ENCODE measurements around the gene RNF31.

RNF31 gene

DNA sequence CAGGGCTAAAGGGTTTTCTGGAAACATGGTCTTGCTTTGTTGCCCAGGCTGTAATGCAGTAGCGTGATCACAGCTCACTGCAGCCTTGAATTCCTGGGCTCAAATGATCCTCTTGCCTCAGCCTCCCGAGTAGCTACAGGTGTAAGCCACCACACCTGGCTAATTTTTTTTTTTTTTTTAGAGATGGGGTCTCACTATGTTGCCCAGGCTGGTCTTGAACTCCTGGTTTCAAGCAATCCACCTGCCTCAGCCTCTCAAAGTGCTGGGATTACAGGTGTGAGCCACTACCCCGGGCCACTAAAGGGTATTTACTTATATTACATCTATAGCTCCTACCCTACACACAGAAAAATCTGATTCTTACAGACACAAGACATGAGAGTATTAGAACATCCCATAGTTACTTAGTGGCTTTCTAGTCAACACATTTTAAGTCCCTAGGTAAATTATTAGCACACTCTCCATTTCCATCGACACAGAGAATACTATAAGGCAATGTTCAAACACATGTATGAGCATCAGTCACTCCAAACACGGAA lies 38.9 kb upstream of the RNF31 start:
- H3K27me3 ChIP-seq (ENCODE audit: control insufficient read depth, insufficient read depth, low read length), result no peaks in the 10 kb centered on the region
- peaks cover 8% of the 10 kb centered on the region for H3K4me1 ChIP-seq (ENCODE audit: control insufficient read depth, insufficient read depth, low read length)
- no peak overlapping the region for H3K9ac ChIP-seq (ENCODE audit: low read depth, low read length)
- no peaks in the 10 kb centered on the region for H3K36me3 ChIP-seq (ENCODE audit: insufficient read depth, low read length)
- H3K4me3 ChIP-seq (ENCODE audit: low read length), result no peak overlapping the region
- no peak overlapping the region for H3K4me2 ChIP-seq (ENCODE audit: low read length)
- H3K9me3 ChIP-seq (replicated peaks; ENCODE audit: low read length), result no peaks in the 10 kb centered on the region

DNA sequence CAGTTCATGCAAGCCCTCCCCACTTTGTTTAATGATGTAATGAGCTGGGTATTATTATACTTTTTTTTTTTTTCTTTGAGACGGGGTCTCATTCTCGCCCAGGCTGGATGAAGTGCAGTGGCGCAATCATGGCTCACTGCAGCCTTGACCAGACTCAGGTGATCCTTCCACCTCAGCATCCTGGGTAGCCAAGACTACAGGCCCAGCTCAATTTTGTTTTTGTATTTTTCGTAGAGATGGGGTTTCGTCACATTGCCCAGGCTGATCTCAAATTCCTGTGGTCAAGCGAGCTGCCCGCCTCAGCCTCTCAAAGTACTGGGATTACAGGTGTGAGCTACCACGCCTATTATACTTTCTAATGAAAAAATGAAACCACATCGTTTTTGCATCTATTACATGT lies 37.2 kb upstream of the RNF31 start:
- Histone ChIP-seq H3K36me3 (ENCODE audit: insufficient read depth, low read length) (no peaks in the 10 kb centered on the region), H3K4me1 (ENCODE audit: control insufficient read depth, insufficient read depth, low read length) (peaks cover 11% of the 10 kb centered on the region), H3K4me3 (ENCODE audit: low read length) (no peak overlapping the region), H3K9me3 (replicated peaks; ENCODE audit: low read length) (no peaks in the 10 kb centered on the region), H3K27me3 (ENCODE audit: control insufficient read depth, insufficient read depth, low read length) (no peaks in the 10 kb centered on the region), H3K9ac (ENCODE audit: low read depth, low read length) (no peak overlapping the region), H3K4me2 (ENCODE audit: low read length) (no peak overlapping the region)

DNA sequence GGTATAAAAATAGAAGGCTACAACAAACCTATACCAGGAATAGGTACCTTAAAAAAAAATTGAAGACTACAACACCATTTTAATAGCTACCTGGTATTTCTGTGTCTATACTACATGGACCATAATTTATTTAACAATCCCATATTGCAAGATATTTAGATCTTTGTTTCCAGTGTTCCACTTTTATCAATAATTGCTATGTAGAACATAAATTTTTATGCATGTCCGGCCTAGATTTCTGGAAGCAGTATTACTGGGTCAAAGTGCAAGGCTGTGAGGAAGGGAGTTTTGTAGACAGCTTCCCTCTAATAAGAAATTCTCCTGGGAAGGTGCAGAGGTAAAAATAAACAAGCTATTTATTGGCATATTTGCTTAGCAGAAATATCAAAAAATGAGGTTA lies 36.8 kb upstream of the RNF31 start:
- Histone ChIP-seq H3K9ac (ENCODE audit: low read depth, low read length) (no peak overlapping the region), H3K9me3 (replicated peaks; ENCODE audit: low read length) (no peaks in the 10 kb centered on the region), H3K36me3 (ENCODE audit: insufficient read depth, low read length) (no peaks in the 10 kb centered on the region), H3K4me2 (ENCODE audit: low read length) (no peak overlapping the region), H3K4me1 (ENCODE audit: control insufficient read depth, insufficient read depth, low read length) (peaks cover 13% of the 10 kb centered on the region), H3K27me3 (ENCODE audit: control insufficient read depth, insufficient read depth, low read length) (no peaks in the 10 kb centered on the region), H3K4me3 (ENCODE audit: low read length) (no peak overlapping the region)

DNA sequence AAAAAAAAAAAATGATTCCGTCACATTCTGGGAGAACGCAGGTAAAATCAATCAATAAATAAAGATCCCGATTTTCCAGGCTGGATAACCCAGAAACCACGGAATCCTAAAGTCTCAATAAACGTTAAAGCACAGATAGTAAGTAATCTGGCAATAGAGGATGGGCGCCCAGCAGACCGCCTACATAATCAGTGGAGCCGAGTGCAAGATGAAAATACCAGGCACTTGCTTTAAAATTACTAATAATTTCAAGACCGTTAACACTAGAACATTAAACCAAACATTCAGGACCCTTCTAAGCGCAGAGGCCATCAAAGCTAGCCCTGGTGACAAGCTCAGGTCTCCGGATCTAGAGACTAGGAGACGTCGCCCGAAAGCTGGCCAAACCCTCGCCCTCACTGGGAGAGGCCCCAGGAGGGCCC lies 33.9 kb upstream of the RNF31 start:
- Histone ChIP-seq H3K36me3 (ENCODE audit: insufficient read depth, low read length) (no peaks in the 10 kb centered on the region), H3K4me3 (ENCODE audit: low read length) (peak overlapping the region; percentile 76), H3K4me1 (ENCODE audit: control insufficient read depth, insufficient read depth, low read length) (peaks cover 13% of the 10 kb centered on the region), H3K4me2 (ENCODE audit: low read length) (peak overlapping the region; percentile 93), H3K9me3 (replicated peaks; ENCODE audit: low read length) (no peaks in the 10 kb centered on the region), H3K27me3 (ENCODE audit: control insufficient read depth, insufficient read depth, low read length) (no peaks in the 10 kb centered on the region), H3K9ac (ENCODE audit: low read depth, low read length) (peak overlapping the region; percentile 91)

DNA sequence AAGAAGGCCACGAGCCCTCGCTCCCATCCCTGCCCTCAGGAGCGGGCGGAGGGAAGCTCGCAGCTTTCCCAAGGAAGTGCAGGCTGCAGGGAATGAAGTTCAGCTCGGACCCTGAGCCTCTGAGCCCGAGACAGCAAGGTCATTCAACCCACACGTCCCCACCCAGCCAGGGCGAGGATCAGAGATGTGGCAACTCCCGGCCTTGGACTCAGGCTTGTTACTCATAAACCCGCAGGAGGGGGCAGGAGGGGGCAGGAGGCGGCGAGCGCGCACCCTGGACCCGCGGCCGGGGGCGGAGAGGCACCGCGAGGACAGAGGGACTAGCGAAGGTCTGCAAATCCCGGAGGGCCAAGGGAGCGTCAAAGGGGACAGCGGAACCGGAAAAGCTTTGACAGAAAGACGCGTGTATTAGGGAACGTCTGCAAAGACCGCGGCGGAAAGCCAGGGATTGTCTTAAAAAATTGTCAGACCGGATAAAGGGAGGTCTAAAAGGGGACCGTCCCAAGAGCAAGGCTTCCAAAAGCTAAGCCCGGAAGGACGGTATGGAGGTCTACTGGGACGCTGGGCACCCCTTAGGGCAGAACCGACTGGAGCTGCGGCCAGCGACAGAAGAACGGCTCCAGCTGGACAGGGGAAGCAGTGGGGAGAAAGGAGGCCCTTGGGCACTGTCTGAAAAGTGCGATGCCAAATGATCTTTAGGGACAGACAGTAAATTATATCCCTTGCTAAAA lies 33.3 kb upstream of the RNF31 start:
- Histone ChIP-seq H3K36me3 (ENCODE audit: insufficient read depth, low read length) (peaks cover 5% of the 10 kb centered on the region), H3K4me2 (ENCODE audit: low read length) (peak overlapping the region; percentile 93), H3K9ac (ENCODE audit: low read depth, low read length) (peak overlapping the region; percentile 91), H3K4me3 (ENCODE audit: low read length) (peak overlapping the region; percentile 76), H3K4me1 (ENCODE audit: control insufficient read depth, insufficient read depth, low read length) (peaks cover 11% of the 10 kb centered on the region), H3K27me3 (ENCODE audit: control insufficient read depth, insufficient read depth, low read length) (no peaks in the 10 kb centered on the region), H3K9me3 (replicated peaks; ENCODE audit: low read length) (no peaks in the 10 kb centered on the region)

DNA sequence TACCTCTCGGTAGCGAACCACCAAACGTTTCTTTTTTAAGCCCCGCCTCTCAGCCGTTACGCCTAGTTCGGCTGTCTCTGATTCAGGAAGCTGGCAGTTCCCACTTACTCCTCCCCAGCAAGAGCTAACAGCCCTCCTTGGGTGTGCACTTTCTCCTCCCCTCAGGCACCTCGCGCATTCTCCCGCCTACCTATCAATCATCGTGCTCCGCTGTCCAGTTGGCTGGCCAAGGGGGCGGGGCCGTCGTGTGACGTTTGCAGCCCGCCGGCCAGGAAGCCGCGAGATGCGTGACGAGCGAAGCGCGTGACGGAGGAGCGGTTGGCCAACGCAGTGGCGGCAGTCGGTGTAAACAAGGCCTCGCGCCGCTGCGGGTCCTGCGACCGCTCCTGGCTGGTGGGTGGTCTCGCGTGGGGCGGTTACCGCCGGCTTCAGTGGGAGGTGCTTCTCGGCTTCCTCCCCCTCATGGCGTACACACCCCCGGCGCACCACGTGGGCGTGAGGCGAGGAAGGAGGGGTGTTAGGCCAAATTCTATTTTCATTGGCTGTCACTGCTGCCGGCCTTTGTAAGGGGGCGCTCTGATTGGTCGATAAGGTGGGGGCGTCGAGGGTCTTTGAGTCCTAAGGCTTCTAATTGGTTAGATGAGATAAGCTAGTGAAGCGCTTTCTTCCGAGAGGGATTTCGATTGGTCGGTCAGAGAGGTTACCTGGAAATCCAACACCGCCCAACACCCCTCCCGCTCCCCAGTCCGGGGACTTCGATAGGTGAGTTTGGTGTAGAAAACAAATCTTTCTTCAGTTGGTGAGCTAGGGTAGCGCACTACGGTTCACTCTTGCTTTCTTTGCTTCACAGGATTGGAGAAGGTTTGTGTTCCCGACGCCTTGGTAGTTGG lies 32.5 kb upstream of the RNF31 start, which contains the start of the genes DCAF11 and NRL:
TSS of gene DCAF11 (plus strand) at position 246 of the 890 bp plus-strand sequence. CDS start 818 bp downstream, outside the sequence.
TSS of gene NRL (minus strand) at position 418 of the 890 bp plus-strand sequence. CDS start 32,101 bp downstream, outside the sequence.
- Histone ChIP-seq H3K36me3 (ENCODE audit: insufficient read depth, low read length) (peaks cover 14% of the 10 kb centered on the region), H3K4me1 (ENCODE audit: control insufficient read depth, insufficient read depth, low read length) (peaks cover 11% of the 10 kb centered on the region), H3K27me3 (ENCODE audit: control insufficient read depth, insufficient read depth, low read length) (no peaks in the 10 kb centered on the region), H3K9ac (ENCODE audit: low read depth, low read length) (peak within 1 kb of the TSS; percentile 91), H3K4me2 (ENCODE audit: low read length) (peak within 1 kb of the TSS; percentile 93), H3K9me3 (replicated peaks; ENCODE audit: low read length) (no peaks in the 10 kb centered on the region), H3K4me3 (ENCODE audit: low read length) (peak within 1 kb of the TSS; percentile 76)

DNA sequence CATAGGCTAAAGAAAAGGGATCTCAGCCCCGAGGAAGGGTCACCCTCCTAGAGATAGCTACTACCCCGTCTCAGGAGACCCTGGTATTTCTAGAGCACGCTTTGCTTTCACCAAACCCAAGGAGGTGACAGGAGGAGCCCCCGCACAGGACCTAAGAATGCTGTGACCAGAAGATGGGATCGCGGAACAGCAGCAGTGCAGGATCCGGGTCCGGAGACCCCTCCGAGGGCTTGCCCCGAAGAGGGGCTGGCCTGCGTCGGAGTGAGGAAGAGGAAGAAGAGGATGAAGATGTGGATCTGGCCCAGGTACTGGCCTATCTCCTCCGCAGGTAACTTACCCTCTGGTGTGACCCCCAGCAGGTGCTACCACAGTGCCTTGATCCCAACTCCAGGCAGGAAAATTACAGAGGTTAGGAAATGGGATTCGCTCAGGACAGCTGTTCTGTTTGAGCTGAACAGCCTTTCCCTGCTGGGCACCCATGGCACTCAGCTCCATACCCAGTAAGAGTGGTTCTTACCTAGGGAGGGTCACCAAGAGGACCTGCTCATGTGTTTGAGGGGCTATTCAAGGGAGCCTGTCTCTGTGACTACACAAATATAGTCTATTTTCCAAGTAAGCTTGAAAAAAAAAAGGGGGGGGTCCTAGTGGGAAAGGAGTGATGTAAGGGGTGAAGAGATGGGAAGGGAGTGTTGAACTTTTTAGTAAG lies 31.7 kb upstream of the RNF31 start:
- Histone ChIP-seq H3K27me3 (ENCODE audit: control insufficient read depth, insufficient read depth, low read length) (no peaks in the 10 kb centered on the region), H3K9ac (ENCODE audit: low read depth, low read length) (peak overlapping the region; percentile 91), H3K36me3 (ENCODE audit: insufficient read depth, low read length) (peaks cover 17% of the 10 kb centered on the region), H3K4me1 (ENCODE audit: control insufficient read depth, insufficient read depth, low read length) (peaks cover 11% of the 10 kb centered on the region), H3K9me3 (replicated peaks; ENCODE audit: low read length) (no peaks in the 10 kb centered on the region), H3K4me3 (ENCODE audit: low read length) (peak overlapping the region; percentile 76), H3K4me2 (ENCODE audit: low read length) (peak overlapping the region; percentile 90)

DNA sequence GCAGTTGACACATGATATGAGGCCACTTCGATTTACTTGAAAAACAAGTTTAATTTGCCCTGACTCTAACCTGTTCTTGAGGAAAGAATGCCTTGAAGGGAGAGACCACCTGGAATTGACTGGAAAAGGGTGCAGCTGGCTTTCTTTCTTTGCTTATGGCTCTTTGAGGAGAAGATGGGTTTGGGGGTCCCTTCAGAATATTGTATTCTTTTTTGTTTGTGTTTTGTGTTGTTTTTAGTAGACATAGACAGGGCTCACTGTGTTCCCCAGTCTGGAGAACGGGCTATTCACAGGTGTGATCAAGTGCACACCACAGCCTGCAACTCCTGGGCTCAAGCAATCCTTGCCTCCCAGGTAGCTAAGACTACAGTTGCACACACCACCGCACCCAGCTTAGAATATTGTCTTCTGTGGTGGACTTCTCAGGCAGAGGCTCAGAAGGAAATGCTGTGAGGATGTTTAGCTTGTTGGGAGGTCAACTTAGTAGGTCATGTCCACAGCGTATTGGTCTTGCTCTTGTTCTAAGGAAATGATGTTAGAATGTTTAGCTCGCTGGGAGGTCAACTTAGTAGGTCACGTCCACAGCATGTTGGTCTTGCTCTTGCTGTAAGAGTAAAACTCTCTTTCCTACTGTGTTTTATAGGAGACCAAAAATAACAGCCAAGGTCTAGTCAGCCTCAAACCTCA lies 31.0 kb upstream of the RNF31 start:
- Histone ChIP-seq H3K4me3 (ENCODE audit: low read length) (peak overlapping the region; percentile 76), H3K36me3 (ENCODE audit: insufficient read depth, low read length) (peaks cover 24% of the 10 kb centered on the region)

DNA sequence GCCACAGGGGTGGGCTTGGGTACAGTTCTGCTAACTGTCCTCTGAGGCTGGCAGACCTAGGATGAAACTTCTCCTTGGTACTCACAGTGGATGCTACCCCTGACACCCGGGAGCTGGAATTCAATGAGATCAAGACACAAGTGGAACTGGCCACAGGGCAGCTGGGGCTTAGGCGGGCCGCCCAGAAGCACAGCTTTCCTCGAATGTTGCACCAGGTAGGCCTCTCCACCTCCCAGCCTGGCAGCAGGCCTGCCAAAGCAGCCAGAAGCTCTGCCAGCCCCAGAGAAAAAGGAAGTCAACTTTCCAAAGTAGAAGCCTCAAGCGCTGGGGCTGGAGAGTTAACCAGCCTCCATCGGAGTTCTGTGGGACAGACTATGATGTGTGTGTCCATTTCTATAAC lies 30.1 kb upstream of the RNF31 start:
- no peaks in the 10 kb centered on the region for H3K9me3 ChIP-seq (replicated peaks; ENCODE audit: low read length)
- H3K9ac ChIP-seq (ENCODE audit: low read depth, low read length), result no peak overlapping the region
- no peak overlapping the region for H3K4me2 ChIP-seq (ENCODE audit: low read length)
- H3K4me1 ChIP-seq (ENCODE audit: control insufficient read depth, insufficient read depth, low read length), result peaks cover 11% of the 10 kb centered on the region
- H3K36me3 ChIP-seq (ENCODE audit: insufficient read depth, low read length), result peaks cover 31% of the 10 kb centered on the region
- H3K4me3 ChIP-seq (ENCODE audit: low read length), result no peak overlapping the region
- H3K27me3 ChIP-seq (ENCODE audit: control insufficient read depth, insufficient read depth, low read length), result no peaks in the 10 kb centered on the region

More for the DNA sequence above, 31.0 kb upstream of the RNF31 start:
- H3K4me1 ChIP-seq (ENCODE audit: control insufficient read depth, insufficient read depth, low read length), result peaks cover 11% of the 10 kb centered on the region
- no peaks in the 10 kb centered on the region for H3K27me3 ChIP-seq (ENCODE audit: control insufficient read depth, insufficient read depth, low read length)
- no peaks in the 10 kb centered on the region for H3K9me3 ChIP-seq (replicated peaks; ENCODE audit: low read length)
- peak overlapping the region; percentile 90 for H3K4me2 ChIP-seq (ENCODE audit: low read length)
- no peak overlapping the region for H3K9ac ChIP-seq (ENCODE audit: low read depth, low read length)

DNA sequence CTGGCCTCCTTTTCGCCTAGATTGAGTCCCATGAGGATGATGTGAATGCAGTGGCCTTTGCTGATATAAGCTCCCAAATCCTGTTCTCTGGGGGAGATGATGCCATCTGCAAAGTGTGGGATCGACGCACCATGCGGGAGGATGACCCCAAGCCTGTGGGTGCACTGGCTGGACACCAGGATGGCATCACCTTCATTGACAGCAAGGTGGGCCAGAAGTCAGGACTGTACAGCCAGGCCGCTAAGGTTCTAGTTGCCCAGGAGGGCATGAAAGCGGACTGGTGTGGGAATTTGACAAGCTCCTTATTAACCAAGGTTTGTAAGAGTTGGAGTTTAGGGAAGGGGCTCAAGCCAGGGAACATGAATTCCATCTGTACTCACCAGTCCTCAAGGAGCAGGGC lies 27.6 kb upstream of the RNF31 start:
- Histone ChIP-seq H3K4me2 (ENCODE audit: low read length) (no peak overlapping the region), H3K4me3 (ENCODE audit: low read length) (no peak overlapping the region), H3K4me1 (ENCODE audit: control insufficient read depth, insufficient read depth, low read length) (peaks cover 6% of the 10 kb centered on the region), H3K27me3 (ENCODE audit: control insufficient read depth, insufficient read depth, low read length) (no peaks in the 10 kb centered on the region), H3K36me3 (ENCODE audit: insufficient read depth, low read length) (peaks cover 31% of the 10 kb centered on the region), H3K9me3 (replicated peaks; ENCODE audit: low read length) (no peaks in the 10 kb centered on the region), H3K9ac (ENCODE audit: low read depth, low read length) (no peak overlapping the region)
